Measurements from ENCODE around the gene CD300LG. TPM values are rescaled to one million over a fixed set of nuclear protein-coding genes. Genes with fewer than 3 reads are reported as not detected.
A peak's percentile ranks its signal among the peaks of the same experiment; 100 is the strongest.

CD300LG gene
- total RNA-seq, 1 experiment from 2014 or later = not detected

DNA sequence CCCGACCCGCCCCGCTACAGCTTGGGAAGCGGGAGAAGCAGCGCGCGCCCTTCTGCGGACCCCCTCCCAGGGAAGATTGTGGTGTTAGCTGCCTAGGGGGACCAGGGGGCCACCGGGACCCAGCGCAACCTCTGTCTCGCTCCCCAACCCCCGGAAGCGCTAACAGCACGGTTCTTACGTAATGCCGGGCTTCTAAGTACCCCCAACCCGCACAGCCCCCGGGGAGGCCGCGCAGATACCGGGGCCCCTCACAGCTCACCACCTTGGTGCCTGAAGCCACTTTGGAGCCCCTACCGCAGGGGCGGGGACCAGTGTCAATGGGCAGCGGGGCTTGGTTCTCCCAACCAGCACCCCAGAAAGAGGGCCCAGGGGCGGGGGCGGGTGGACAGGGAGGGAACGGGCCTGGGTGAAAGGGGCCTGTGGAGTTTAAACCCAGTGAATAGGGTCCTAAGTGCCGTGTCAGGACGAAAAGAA, 60.0 kb downstream of the CD300LG start:
- H2AFZ ChIP-seq (ENCODE audit: low read depth, low read length, poor library complexity, severe bottlenecking) = peak overlapping the region; percentile 96
- no peaks in the 10 kb centered on the region for H3K27me3 ChIP-seq (ENCODE audit: insufficient read depth, low read length)
- POLR2A ChIA-PET = interaction anchor here (0.6 kb wide), 1 partner anchor 234 kb away, joined by 3 read pairs; no protein-coding TSS in a partner anchor

More for the DNA sequence above, 60.0 kb downstream of the CD300LG start:
- H3K27ac ChIP-seq (ENCODE audit: low read depth, low read length) = peak overlapping the region; percentile 62; the same call in 1 of the 2 replicates
- H3K9me3 ChIP-seq (ENCODE audit: control insufficient read depth in 1 of 2, insufficient read depth in 1 of 2, low read depth in 1 of 2, low read length in 2 of 2) = no peaks in the 10 kb centered on the region
- no TSS peak for BruUV-seq (replicated peaks)
- peak overlapping the region; percentile 99 for H3K4me2 ChIP-seq (ENCODE audit: low read length)
- H3K36me3 ChIP-seq (ENCODE audit: control insufficient read depth in 1 of 2, insufficient read depth in 2 of 2, low read length in 2 of 2) = no peaks in the 10 kb centered on the region
- ChIA-PET CTCF (interaction anchor here (0.7 kb wide), 1 partner anchor 37 kb away, joined by 5 read pairs; no protein-coding TSS in a partner anchor), RAD21 (ENCODE audit: low non-redundant PET in 1 of 2, low total read pairs in 2 of 2, uncharacterized antibody in 2 of 2, unreplicated experiment in 2 of 2) (no interaction called here)
- no peak for TF ChIP-seq RAD21 (IDR thresholded peaks at IDR 0.05; ENCODE audit: low read depth)
- no peak for TF ChIP-seq EGR1 (IDR thresholded peaks at IDR 0.05; ENCODE audit: low read depth)
- no peak for TF ChIP-seq EZH2 (IDR thresholded peaks at IDR 0.05)
- TF ChIP-seq EZH2phosphoT487 (IDR thresholded peaks at IDR 0.05; ENCODE audit: borderline replicate concordance) = no peak
- no peak for TF ChIP-seq SP1 (IDR thresholded peaks at IDR 0.05; ENCODE audit: low read depth)
- no peak for TF ChIP-seq SIN3A (IDR thresholded peaks at IDR 0.05; ENCODE audit: low read depth)
- TF ChIP-seq, protein P1, sequence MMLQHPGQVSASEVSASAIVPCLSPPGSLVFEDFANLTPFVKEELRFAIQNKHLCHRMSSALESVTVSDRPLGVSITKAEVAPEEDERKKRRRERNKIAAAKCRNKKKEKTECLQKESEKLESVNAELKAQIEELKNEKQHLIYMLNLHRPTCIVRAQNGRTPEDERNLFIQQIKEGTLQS (IDR thresholded peaks at IDR 0.05) = no peak
- no peak for TF ChIP-seq ZNF274 (IDR thresholded peaks at IDR 0.05; ENCODE audit: low read depth, low read length)
- no peak for TF ChIP-seq SRF (IDR thresholded peaks at IDR 0.05; ENCODE audit: low read depth)
- TF ChIP-seq, protein P2, sequence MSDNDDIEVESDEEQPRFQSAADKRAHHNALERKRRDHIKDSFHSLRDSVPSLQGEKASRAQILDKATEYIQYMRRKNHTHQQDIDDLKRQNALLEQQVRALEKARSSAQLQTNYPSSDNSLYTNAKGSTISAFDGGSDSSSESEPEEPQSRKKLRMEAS (IDR thresholded peaks at IDR 0.05) = no peak
- TF ChIP-seq POLR2A (IDR thresholded peaks at IDR 0.05; ENCODE audit: borderline replicate concordance, extremely low read depth, insufficient read depth, insufficient read length) = no peak
- TF ChIP-seq, protein P3, sequence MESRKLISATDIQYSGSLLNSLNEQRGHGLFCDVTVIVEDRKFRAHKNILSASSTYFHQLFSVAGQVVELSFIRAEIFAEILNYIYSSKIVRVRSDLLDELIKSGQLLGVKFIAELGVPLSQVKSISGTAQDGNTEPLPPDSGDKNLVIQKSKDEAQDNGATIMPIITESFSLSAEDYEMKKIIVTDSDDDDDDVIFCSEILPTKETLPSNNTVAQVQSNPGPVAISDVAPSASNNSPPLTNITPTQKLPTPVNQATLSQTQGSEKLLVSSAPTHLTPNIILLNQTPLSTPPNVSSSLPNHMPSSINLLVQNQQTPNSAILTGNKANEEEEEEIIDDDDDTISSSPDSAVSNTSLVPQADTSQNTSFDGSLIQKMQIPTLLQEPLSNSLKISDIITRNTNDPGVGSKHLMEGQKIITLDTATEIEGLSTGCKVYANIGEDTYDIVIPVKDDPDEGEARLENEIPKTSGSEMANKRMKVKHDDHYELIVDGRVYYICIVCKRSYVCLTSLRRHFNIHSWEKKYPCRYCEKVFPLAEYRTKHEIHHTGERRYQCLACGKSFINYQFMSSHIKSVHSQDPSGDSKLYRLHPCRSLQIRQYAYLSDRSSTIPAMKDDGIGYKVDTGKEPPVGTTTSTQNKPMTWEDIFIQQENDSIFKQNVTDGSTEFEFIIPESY (IDR thresholded peaks at IDR 0.05; ENCODE audit: extremely low read depth, insufficient replicate concordance, low read length) = no peak
- no peak for TF ChIP-seq FOSL1 (IDR thresholded peaks at IDR 0.05; ENCODE audit: low read depth)
- TF ChIP-seq TCF7L2 (IDR thresholded peaks at IDR 0.05; ENCODE audit: borderline replicate concordance, extremely low read depth, insufficient read depth, insufficient read length) = no peak
- TF ChIP-seq CBX3 (IDR thresholded peaks at IDR 0.05; ENCODE audit: low read depth) = no peak
- no peak for TF ChIP-seq JUND (IDR thresholded peaks at IDR 0.05)
- no peak for TF ChIP-seq ZFX (IDR thresholded peaks at IDR 0.05)
- TF ChIP-seq, protein P4, sequence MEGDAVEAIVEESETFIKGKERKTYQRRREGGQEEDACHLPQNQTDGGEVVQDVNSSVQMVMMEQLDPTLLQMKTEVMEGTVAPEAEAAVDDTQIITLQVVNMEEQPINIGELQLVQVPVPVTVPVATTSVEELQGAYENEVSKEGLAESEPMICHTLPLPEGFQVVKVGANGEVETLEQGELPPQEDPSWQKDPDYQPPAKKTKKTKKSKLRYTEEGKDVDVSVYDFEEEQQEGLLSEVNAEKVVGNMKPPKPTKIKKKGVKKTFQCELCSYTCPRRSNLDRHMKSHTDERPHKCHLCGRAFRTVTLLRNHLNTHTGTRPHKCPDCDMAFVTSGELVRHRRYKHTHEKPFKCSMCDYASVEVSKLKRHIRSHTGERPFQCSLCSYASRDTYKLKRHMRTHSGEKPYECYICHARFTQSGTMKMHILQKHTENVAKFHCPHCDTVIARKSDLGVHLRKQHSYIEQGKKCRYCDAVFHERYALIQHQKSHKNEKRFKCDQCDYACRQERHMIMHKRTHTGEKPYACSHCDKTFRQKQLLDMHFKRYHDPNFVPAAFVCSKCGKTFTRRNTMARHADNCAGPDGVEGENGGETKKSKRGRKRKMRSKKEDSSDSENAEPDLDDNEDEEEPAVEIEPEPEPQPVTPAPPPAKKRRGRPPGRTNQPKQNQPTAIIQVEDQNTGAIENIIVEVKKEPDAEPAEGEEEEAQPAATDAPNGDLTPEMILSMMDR (IDR thresholded peaks at IDR 0.05 in 2 of 3, conservative IDR thresholded peaks at IDR 0.05 in 1 of 3; ENCODE audit: borderline replicate concordance in 1 of 3, insufficient read depth in 1 of 3, low read depth in 2 of 3, low read length in 2 of 3) = no peak
- intact Hi-C loops (cut with micrococcal nuclease) = loop anchor here (10.0 kb wide), 1 partner anchor 458 kb away; the partner anchor contains the start of gene FAM171A2
- no peak for DNase-seq (ENCODE audit: low read depth, low spot score)
- H3K79me2 ChIP-seq (ENCODE audit: insufficient read depth, low read length) = no peaks in the 10 kb centered on the region
- H3K4me1 ChIP-seq (ENCODE audit: control insufficient read depth in 1 of 2, insufficient read depth in 2 of 2, low read length in 2 of 2) = peaks cover 21 to 36% of the 10 kb centered on the region in 2 experiments
- no peaks in the 10 kb centered on the region for H3K9me2 ChIP-seq (ENCODE audit: insufficient read depth)
- no peaks in the 10 kb centered on the region for H4K20me1 ChIP-seq (ENCODE audit: insufficient read depth)
- peak; percentile 9 for ATAC-seq
- H3K9ac ChIP-seq (ENCODE audit: low read length) = peak overlapping the region; percentile 42
- peak overlapping the region; percentile 56 to 64 for H3K4me3 ChIP-seq (replicated peaks in 1 of 2; ENCODE audit: low read depth in 1 of 2, low read length in 2 of 2)
